ENCODE measurements around the gene TRPM5.

The TRPM5 gene

GRCh38 chr11:2424811-2425495 lies 19.4 kb downstream of the TRPM5 start:
- DNase-seq (ENCODE audit: low read depth): no peak
- no peak for TF ChIP-seq CTCF (IDR thresholded peaks at IDR 0.05; ENCODE audit: insufficient read depth, low read depth, low read length, missing control alignments)
- no peak overlapping the region for H3K4me3 ChIP-seq (ENCODE audit: low read depth, low read length)

GRCh38 chr11:2423157-2424025 lies 20.9 kb downstream of the TRPM5 start:
- DNase-seq (ENCODE audit: low read depth): no peak
- no peak for TF ChIP-seq CTCF (IDR thresholded peaks at IDR 0.05; ENCODE audit: insufficient read depth, low read depth, low read length, missing control alignments)
- no peak overlapping the region for H3K4me3 ChIP-seq (ENCODE audit: low read depth, low read length)

GRCh38 chr11:2422461-2423156 lies 21.7 kb downstream of the TRPM5 start:
- TF ChIP-seq CTCF (IDR thresholded peaks at IDR 0.05; ENCODE audit: insufficient read depth, low read depth, low read length, missing control alignments): no peak
- no peak for DNase-seq (ENCODE audit: low read depth)
- no peak overlapping the region for H3K4me3 ChIP-seq (ENCODE audit: low read depth, low read length)

DNA sequence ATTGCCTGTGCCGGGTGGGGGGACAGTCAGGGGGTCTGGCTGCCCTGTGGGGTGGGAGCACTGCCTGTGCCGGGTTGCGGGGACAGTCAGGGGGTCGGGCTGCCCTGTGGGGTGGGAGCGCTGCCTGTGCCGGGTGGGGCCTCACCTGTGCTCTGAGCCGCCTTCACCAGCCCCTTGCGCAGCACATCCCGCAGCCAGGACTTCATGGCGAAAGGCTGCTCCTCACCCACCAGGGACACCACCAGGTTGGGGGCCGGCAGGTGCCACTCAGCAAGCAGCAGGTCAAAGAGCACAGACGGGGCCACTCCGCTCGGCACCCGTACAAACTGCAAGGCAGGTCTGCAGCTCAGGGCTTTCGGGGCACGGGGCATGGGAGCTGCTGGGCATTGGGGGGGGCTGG lies 22.3 kb downstream of the TRPM5 start:
- no peak for TF ChIP-seq CTCF (IDR thresholded peaks at IDR 0.05; ENCODE audit: insufficient read depth, low read depth, low read length, missing control alignments)
- no peak for DNase-seq (ENCODE audit: low read depth)
- H3K4me3 ChIP-seq (ENCODE audit: low read depth, low read length): no peak overlapping the region

DNA sequence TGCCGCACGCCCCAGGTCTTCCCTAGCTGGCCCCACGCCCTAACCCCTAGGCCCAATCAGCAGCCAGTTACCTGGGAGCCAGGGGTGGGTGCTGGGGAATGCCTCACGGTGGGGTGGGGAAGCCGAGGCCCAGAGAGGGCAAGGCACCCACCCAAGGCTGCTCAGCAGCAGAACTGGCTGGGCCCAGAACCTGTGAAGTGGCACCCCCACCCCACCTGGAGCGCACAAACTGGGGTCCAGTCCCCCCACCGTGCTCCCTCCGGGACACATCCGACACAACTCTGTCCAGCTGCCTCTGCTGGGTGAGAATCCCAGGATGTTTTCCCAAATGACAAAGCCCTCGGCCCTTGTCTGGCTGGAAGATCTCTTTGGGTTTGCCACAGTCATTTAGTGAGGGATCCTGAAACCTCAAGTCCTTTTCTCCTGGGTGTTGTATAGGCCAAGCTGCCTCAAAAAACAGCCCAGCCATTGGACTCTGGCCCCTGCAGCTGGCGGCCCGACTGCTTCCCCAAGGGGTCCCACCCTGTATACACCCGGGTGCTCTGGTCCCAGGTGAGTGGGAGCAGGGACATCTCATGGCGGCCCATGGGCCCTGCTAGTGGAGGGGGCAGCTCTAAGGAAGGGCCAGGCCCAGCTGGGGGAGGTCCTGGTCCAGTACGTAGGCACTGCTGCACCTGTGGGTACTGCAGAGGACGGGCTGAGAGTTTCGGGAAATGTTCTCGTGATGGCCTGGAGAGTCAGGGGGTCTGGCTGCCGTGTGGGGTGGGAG lies 22.9 kb downstream of the TRPM5 start:
- DNase-seq (ENCODE audit: low read depth): no peak
- no peak for TF ChIP-seq CTCF (IDR thresholded peaks at IDR 0.05; ENCODE audit: insufficient read depth, low read depth, low read length, missing control alignments)
- no peak overlapping the region for H3K4me3 ChIP-seq (ENCODE audit: low read depth, low read length)

DNA sequence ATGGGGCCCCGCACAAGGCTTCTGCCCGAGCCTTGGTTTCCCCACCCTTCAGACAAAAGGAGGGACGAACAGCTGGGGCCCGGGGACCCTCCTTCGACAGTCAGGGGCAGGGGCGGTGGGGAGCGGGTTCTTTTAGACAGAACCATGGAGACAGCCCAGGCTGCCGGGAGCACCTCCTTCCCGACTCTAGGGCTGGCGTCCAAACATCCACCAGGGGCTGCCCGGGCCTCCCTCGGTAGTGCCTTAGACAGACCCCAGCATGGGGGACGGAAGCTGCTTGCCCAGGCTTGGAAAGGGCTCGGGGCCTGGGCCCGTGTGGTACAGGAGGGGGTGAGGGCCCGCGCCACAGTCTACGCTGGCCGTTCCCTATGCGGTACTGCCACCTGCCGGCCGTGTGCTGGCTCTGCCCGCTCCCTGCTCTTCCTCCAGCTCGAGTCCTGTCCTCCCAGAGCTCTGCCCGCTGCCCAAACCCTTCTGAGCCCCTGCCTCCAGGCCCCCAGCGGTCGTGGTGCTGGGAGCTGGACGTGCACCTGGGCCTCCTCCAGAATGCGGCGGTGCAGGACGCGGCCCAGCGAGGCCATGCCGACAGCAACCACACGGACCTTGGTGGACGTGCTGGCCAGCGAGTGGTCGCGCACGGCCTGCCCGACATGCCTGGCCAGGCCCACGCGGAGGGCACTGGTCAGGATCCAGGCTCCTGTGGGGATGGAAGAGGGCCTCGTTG lies 23.6 kb downstream of the TRPM5 start:
- H3K4me3 ChIP-seq (ENCODE audit: low read depth, low read length): no peak overlapping the region
- peak; percentile 93 for TF ChIP-seq CTCF (IDR thresholded peaks at IDR 0.05; ENCODE audit: insufficient read depth, low read depth, low read length, missing control alignments)
- DNase-seq (ENCODE audit: low read depth): peak; percentile 75
